ENCODE results near the gene NDUFS5. TPM values are rescaled to one million over a fixed set of nuclear protein-coding genes. Genes with fewer than 3 reads are reported as not detected.

Gene NDUFS5
- polyA plus RNA-seq, 1 donor (not counting 4 experiments of a cell fraction or from before 2014, with no cell fraction given): 977 TPM

DNA sequence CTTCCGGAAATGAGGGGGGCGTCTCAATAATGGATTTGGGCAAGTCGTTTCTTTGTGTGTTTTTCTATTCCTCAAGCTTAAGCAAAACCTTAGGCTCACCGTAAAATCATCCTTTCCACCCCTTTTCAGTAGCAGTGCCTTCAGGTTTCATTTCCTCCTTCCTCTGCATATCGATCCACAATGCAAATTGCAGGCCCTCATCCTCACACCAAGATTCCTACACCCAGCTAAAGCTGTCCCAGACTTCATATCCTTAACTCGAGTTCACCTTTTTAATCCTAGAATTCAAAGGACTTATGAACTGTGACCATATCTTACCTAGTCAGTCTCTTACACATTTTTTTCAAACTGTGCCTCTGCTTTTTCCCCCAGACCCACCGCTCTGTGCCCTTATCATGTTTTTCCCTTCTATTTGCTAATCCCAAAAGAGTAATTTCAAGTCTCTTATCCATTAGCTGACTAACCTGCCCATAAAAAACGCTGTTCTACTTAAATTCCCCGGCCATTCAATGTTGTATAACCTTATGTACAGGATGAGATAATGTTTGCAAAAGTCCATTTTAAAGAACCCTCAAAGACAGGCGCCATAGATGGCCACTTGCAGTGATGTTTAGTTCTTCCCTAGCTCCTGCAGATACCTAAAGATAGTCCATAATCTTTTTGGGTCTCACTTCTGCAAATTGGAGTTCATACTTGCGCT lies 33.6 kb upstream of the NDUFS5 start:
- Histone ChIP-seq H3K4me2 (ENCODE audit: control insufficient read depth, extremely low read depth, insufficient read depth, low read depth, low read length) (peak overlapping the region; percentile 84), H3K9ac (ENCODE audit: control insufficient read depth, extremely low read depth, insufficient read depth, low read length) (peak overlapping the region; percentile 89), H3K79me2 (ENCODE audit: control insufficient read depth, insufficient read depth, low read length) (peaks cover 65% of the 10 kb centered on the region), H3K36me3 (ENCODE audit: control insufficient read depth in 2 of 2, extremely low read depth in 1 of 2, insufficient read depth in 2 of 2, low read length in 2 of 2) (peaks cover 5 to 14% of the 10 kb centered on the region in 2 experiments), H3K4me1 (ENCODE audit: control insufficient read depth, extremely low read depth, insufficient read depth, low read length) (peaks cover 28% of the 10 kb centered on the region), H3K4me3 (ENCODE audit: control insufficient read depth in 2 of 3, extremely low read depth in 1 of 3, insufficient read depth in 2 of 3, low read depth in 1 of 3, low read length in 3 of 3) (peak overlapping the region; percentile 80 to 90 (median 85)), H3K27ac (ENCODE audit: control insufficient read depth, insufficient read depth, low read length) (peak overlapping the region; percentile 24), H2AFZ (ENCODE audit: control insufficient read depth, low read length) (no peak overlapping the region), H4K20me1 (ENCODE audit: control insufficient read depth, extremely low read depth, insufficient read depth, low read length) (peaks cover 31% of the 10 kb centered on the region), H3K9me3 (ENCODE audit: control insufficient read depth, low read depth, low read length) (no peaks in the 10 kb centered on the region), H3K9me1 (ENCODE audit: control insufficient read depth, extremely low read depth, insufficient read depth, low read length) (peaks cover 2% of the 10 kb centered on the region), H3K27me3 (ENCODE audit: control insufficient read depth, extremely low read depth, insufficient read depth, low read length) (no peaks in the 10 kb centered on the region)
- TF ChIP-seq CTCF (optimal IDR thresholded peaks at IDR 0.05 in 1 of 3, IDR thresholded peaks at IDR 0.05 in 1 of 3, conservative IDR thresholded peaks at IDR 0.05 in 1 of 3; ENCODE audit: extremely low read depth in 1 of 3, insufficient read depth in 2 of 3, low read length in 3 of 3) (no peak), EZH2 (IDR thresholded peaks at IDR 0.05; ENCODE audit: low read length) (no peak)
- DNase-seq (ENCODE audit: low read depth, low spot score) (no peak), FAIRE-seq (peak; percentile 9)
- dilution Hi-C loops (cut with MboI; ENCODE audit: extremely low pct_ligation_motif_present, low sequenced_read_pairs): no loop called here

DNA sequence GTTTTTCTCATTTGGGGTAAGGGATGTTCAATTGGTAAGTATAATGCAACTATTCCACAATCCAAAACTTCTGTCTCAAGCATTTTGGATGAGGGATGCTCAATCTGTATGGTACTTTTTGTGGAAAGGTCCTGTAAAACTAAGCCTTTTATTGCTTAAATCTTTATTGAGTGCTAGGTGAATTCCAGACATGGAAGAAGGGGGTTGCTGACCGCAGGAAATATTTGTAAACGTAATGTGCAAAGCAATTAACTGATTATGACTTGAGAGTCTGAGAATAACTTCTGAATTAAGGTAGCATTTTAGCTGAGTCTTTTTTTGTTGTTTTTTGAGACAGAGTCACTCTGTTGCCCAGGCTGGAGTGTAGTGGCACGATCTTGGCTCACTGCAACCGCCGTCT lies 32.0 kb upstream of the NDUFS5 start:
- H3K79me2 ChIP-seq (ENCODE audit: control insufficient read depth, insufficient read depth, low read length): peaks cover 80% of the 10 kb centered on the region
- peaks cover 34% of the 10 kb centered on the region for H4K20me1 ChIP-seq (ENCODE audit: control insufficient read depth, extremely low read depth, insufficient read depth, low read length)
- no peak overlapping the region for H2AFZ ChIP-seq (ENCODE audit: control insufficient read depth, low read length)
- H3K36me3 ChIP-seq (ENCODE audit: control insufficient read depth in 2 of 2, extremely low read depth in 1 of 2, insufficient read depth in 2 of 2, low read length in 2 of 2): peaks cover 7 to 20% of the 10 kb centered on the region in 2 experiments
- H3K9me1 ChIP-seq (ENCODE audit: control insufficient read depth, extremely low read depth, insufficient read depth, low read length): peaks cover 2% of the 10 kb centered on the region
- no peaks in the 10 kb centered on the region for H3K27me3 ChIP-seq (ENCODE audit: control insufficient read depth, extremely low read depth, insufficient read depth, low read length)
- no peak for DNase-seq (ENCODE audit: low read depth, low spot score)
- no peak overlapping the region for H3K9ac ChIP-seq (ENCODE audit: control insufficient read depth, extremely low read depth, insufficient read depth, low read length)
- no peak overlapping the region for H3K4me2 ChIP-seq (ENCODE audit: control insufficient read depth, extremely low read depth, insufficient read depth, low read depth, low read length)
- no peak for TF ChIP-seq CTCF (optimal IDR thresholded peaks at IDR 0.05 in 1 of 3, IDR thresholded peaks at IDR 0.05 in 1 of 3, conservative IDR thresholded peaks at IDR 0.05 in 1 of 3; ENCODE audit: extremely low read depth in 1 of 3, insufficient read depth in 2 of 3, low read length in 3 of 3)
- TF ChIP-seq EZH2 (IDR thresholded peaks at IDR 0.05; ENCODE audit: low read length): no peak
- no peak overlapping the region for H3K27ac ChIP-seq (ENCODE audit: control insufficient read depth, insufficient read depth, low read length)
- FAIRE-seq: no peak
- H3K4me3 ChIP-seq (ENCODE audit: control insufficient read depth in 2 of 3, extremely low read depth in 1 of 3, insufficient read depth in 2 of 3, low read depth in 1 of 3, low read length in 3 of 3): no peak overlapping the region
- H3K9me3 ChIP-seq (ENCODE audit: control insufficient read depth, low read depth, low read length): no peaks in the 10 kb centered on the region
- H3K4me1 ChIP-seq (ENCODE audit: control insufficient read depth, extremely low read depth, insufficient read depth, low read length): peaks cover 22% of the 10 kb centered on the region
- dilution Hi-C loops (cut with MboI; ENCODE audit: extremely low pct_ligation_motif_present, low sequenced_read_pairs): no loop called here
